ENCODE results near the gene KCNJ15.

DNA sequence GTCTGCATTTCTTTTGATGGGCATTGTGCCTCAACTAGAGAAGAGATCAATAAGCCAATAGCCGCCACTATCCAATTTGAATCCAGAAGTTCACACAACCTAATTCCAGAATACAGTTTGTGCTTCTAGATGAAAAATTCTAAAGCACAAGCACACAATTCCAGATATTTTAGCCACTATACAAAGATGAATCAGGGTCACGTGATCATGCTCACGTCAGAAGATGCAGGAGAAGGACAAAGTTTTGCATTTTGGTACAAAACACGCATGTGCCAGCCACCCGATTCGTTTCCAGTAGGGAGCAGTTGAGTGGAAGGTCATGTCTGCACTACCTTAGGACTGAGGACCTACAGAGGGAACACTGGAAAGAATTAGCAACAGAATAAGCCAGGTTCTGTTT is 3.6 kb downstream of the KCNJ15 start:
- TF ChIP-seq, protein P1, sequence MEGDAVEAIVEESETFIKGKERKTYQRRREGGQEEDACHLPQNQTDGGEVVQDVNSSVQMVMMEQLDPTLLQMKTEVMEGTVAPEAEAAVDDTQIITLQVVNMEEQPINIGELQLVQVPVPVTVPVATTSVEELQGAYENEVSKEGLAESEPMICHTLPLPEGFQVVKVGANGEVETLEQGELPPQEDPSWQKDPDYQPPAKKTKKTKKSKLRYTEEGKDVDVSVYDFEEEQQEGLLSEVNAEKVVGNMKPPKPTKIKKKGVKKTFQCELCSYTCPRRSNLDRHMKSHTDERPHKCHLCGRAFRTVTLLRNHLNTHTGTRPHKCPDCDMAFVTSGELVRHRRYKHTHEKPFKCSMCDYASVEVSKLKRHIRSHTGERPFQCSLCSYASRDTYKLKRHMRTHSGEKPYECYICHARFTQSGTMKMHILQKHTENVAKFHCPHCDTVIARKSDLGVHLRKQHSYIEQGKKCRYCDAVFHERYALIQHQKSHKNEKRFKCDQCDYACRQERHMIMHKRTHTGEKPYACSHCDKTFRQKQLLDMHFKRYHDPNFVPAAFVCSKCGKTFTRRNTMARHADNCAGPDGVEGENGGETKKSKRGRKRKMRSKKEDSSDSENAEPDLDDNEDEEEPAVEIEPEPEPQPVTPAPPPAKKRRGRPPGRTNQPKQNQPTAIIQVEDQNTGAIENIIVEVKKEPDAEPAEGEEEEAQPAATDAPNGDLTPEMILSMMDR (IDR thresholded peaks at IDR 0.05) = no peak
- TF ChIP-seq EZH2 (IDR thresholded peaks at IDR 0.05; ENCODE audit: borderline replicate concordance, insufficient read depth, low read depth, low read length, poor library complexity, severe bottlenecking) = no peak

Measured in B cell (primary cell).